AG04449 (cell line): ENCODE data around the gene SDC4.

Source experiments
- CTCF ChIA-PET: fragments of 350-600 bp; formaldehyde crosslinking; extraction: SDS; loops from one replicate; lab custom pipeline; 2021; ENCODE audit warnings: antibody characterized with exemption; lab: Yijun Ruan, JAX
- POLR2A ChIA-PET: fragments of 400-600, 350-600 bp; formaldehyde crosslinking; extraction: SDS; loops from one replicate; lab custom pipeline; 2020; ENCODE audit warnings: antibody characterized with exemption, inconsistent platforms; lab: Yijun Ruan, JAX
- DNase-seq: peaks from one replicate; pipeline ENCODE4 v3.0.0-alpha.2; 2010; ENCODE audit warnings: low read depth, low spot score
- H3K4me3 ChIP-seq: 2 replicates; pipeline ENCODE4 v1.5.1; 2011; ENCODE audit warnings: low read depth, mild to moderate bottlenecking, control low read depth, low read length
- TF ChIP-seq, protein P1 (sequence below): IDR thresholded peaks from one replicate; pipeline ENCODE4 v1.5.1; 2011; ENCODE audit warnings: mild to moderate bottlenecking, moderate library complexity, low read length, control low read depth, inconsistent platforms; ENCODE audit not compliant: insufficient read depth; ENCODE audit errors: missing control alignments

SDC4 gene

GRCh38 chr20:45317826-45318225 lies 30.4 kb downstream of the SDC4 start:
- CTCF ChIA-PET: interaction anchor here (0.8 to 18.8 kb wide), 26 partner anchors 9 to 459 kb away, joined by 3 to 460 read pairs (median 6); partner anchors contain the start of genes PIGT, SYS1 and TOMM34
- POLR2A ChIA-PET: no interaction called here
- TF ChIP-seq, protein P1, sequence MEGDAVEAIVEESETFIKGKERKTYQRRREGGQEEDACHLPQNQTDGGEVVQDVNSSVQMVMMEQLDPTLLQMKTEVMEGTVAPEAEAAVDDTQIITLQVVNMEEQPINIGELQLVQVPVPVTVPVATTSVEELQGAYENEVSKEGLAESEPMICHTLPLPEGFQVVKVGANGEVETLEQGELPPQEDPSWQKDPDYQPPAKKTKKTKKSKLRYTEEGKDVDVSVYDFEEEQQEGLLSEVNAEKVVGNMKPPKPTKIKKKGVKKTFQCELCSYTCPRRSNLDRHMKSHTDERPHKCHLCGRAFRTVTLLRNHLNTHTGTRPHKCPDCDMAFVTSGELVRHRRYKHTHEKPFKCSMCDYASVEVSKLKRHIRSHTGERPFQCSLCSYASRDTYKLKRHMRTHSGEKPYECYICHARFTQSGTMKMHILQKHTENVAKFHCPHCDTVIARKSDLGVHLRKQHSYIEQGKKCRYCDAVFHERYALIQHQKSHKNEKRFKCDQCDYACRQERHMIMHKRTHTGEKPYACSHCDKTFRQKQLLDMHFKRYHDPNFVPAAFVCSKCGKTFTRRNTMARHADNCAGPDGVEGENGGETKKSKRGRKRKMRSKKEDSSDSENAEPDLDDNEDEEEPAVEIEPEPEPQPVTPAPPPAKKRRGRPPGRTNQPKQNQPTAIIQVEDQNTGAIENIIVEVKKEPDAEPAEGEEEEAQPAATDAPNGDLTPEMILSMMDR: no peak
- no peak overlapping the region for H3K4me3 ChIP-seq
- DNase-seq: no peak

DNA sequence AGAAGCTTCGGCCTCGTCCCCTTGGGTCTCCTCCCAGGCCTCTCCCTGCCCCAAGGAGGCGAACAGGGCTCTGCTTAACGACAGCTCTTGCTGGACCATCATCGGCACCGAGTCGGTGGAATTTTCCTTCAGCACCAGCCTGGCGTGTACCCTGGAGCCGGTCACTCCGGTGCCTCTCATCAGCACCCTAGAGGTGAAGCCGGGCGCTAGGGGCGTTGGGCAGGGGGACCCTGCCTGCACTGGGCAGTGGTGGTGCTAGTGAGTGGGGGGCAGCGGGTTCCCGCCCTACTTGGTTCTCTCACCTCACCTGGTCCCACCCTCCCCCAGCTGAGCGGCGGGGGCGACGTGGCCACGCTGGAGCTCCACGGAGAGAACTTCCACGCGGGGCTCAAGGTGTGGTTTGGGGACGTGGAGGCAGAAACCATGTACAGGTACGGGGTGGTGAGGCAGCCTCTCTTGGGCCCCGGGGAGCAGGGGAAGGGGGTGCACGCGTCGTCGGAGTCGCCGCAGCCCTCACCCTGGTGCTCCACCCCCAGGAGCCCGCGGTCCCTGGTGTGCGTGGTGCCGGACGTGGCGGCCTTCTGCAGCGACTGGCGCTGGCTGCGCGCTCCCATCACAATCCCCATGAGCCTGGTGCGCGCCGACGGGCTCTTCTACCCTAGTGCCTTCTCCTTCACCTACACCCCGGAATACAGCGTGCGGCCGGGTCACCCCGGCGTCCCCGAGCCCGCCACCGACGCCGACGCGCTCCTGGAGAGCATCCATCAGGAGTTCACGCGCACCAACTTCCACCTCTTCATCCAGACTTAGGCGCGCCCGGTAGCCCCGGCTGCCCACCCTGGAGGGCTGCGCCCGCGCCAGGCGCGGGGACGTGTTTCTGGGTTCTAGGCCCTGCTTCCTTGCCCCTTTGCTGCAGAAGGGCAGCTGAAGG lies 31.8 kb downstream of the SDC4 start:
- POLR2A ChIA-PET: no interaction called here
- TF ChIP-seq, protein P1: no peak
- CTCF ChIA-PET: interaction anchor here (0.8 to 18.8 kb wide), 15 partner anchors 10 to 456 kb away, joined by 3 to 460 read pairs (median 4); partner anchors contain the start of gene SYS1
- no peak for DNase-seq
- H3K4me3 ChIP-seq: no peak overlapping the region

- H3K4me3 ChIP-seq: no peak overlapping the region
- TF ChIP-seq, protein P1: no peak
- POLR2A ChIA-PET: no interaction called here
- CTCF ChIA-PET: interaction anchor here (0.6 to 18.8 kb wide), 11 partner anchors 11 to 456 kb away, joined by 3 to 460 read pairs (median 4); partner anchors contain the start of gene SYS1
- no peak for DNase-seq
These were observed 32.6 kb downstream of the SDC4 start for GRCh38 chr20:45315672-45316071.

DNA sequence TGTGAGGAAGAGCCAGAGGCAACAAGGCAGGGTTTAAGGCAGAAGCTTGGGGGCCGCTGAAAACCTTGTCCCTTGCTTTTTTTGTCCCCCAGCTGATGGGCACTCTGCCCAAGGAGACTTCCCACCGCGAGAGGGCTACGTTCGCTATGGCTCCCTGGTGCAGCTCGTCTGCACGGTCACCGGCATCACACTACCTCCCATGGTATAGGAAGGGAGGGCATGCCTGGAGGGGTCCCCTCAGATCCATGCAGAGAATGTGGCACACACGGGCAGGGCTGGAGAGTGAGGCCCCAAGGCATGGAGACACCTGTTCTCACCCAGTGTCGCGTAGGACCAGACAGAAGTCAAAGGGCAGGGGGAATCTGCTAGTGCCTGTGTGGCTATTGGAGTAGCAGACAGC lies 34.3 kb downstream of the SDC4 start:
- ChIA-PET POLR2A (interaction anchor here (0.6 kb wide), 1 partner anchor 460 kb away, joined by 3 read pairs; no protein-coding TSS in a partner anchor), CTCF (interaction anchor here (0.8 to 18.8 kb wide), 11 partner anchors 9 to 457 kb away, joined by 3 to 460 read pairs (median 8); no protein-coding TSS in a partner anchor)
- no peak overlapping the region for H3K4me3 ChIP-seq
- TF ChIP-seq, protein P1: no peak
- no peak for DNase-seq

- no peak overlapping the region for H3K4me3 ChIP-seq
- POLR2A ChIA-PET: interaction anchor here (0.6 kb wide), 1 partner anchor 461 kb away, joined by 3 read pairs; no protein-coding TSS in a partner anchor
- CTCF ChIA-PET: interaction anchor here (0.8 to 18.8 kb wide), 17 partner anchors 8 to 623 kb away, joined by 3 to 460 read pairs (median 6); partner anchors contain the start of gene WFDC2
- DNase-seq: no peak
- TF ChIP-seq, protein P1: no peak
These were observed 35.0 kb downstream of the SDC4 start for GRCh38 chr20:45313065-45313695.
